Psoas muscle (tissue), 8 donors: ENCODE data around the gene NYAP2. TPM values are rescaled to one million over a fixed set of nuclear protein-coding genes. Genes with fewer than 3 reads are reported as not detected.

Source experiments
- ATAC-seq, 4 donors: fragments of 200-7000 bp; cut with Tn5 transposase; one replicate each; pipeline ENCODE4 v1.9.1; 2020; ENCODE audit warnings: moderate library complexity in 3 of 4, mild to moderate bottlenecking in 2 of 4
- DNase-seq, 2 donors: peaks; one replicate each; pipeline ENCODE4 v3.0.0-alpha.2; 2020
- H3K27ac ChIP-seq: fragments of 200-600 bp; one replicate; pipeline ENCODE4 v1.8.0; 2022
- H3K27me3 ChIP-seq, 3 donors: fragments of 200-600 bp in 1 of 3; one replicate each; pipeline versions ENCODE4 v1.6.1 to v1.8.0; 2013 to 2022; ENCODE audit warnings: low read length in 2 of 3, mild to moderate bottlenecking in 2 of 3, moderate library complexity in 1 of 3; ENCODE audit not compliant: insufficient read depth in 3 of 3
- H3K36me3 ChIP-seq, 2 donors: fragments of 200-600 bp in 1 of 2; one replicate each; pipeline versions ENCODE4 v1.6.1 to v1.8.0; 2013 to 2022; ENCODE audit warnings: low read depth in 1 of 2, mild to moderate bottlenecking in 1 of 2, moderate library complexity in 1 of 2; ENCODE audit not compliant: insufficient read depth in 1 of 2
- H3K4me1 ChIP-seq: fragments of 200-600 bp; one replicate; pipeline ENCODE4 v1.8.0; 2022
- H3K4me3 ChIP-seq: fragments of 200-600 bp; one replicate; pipeline ENCODE4 v1.8.0; 2022; ENCODE audit warnings: mild to moderate bottlenecking
- H3K9me3 ChIP-seq: fragments of 200-600 bp; one replicate; pipeline ENCODE4 v1.8.0; 2022
- WGBS, 3 donors: extraction: QIAGEN DNeasy Blood & Tissue Kit; methylation state at CpG; one replicate each; pipeline versions ENCODE4 v1.1.6 to v1.1.7; 2013; 5-methylcytosine and 5-hydroxymethylcytosine counted together
- intact Hi-C, 2 donors: fragments of 100-400 bp; cut with DNase I; formaldehyde crosslinking; loops; one replicate each; pipeline versions ENCODE4 v1.11.0 to v1.14.2; 2022
- polyA plus RNA-seq, 3 donors: library from polyadenylated mRNA; stranded (reverse); fragments of 200-250 nt; gene quantifications; one replicate each; pipeline ENCODE4 v1.2.3, GENCODE V29; 2013
- total RNA-seq, 4 donors: library from RNA; stranded (reverse); fragmentation: NEBNext Ultra II Directional in 2 of 4; extraction: Animal tissue kit (Norgen Biotek cat#: 25700) in 2 of 4; gene quantifications; one replicate each; pipeline versions ENCODE4 v1.2.1 to v1.2.4, GENCODE V29; 2021 to 2023
- TF ChIP-seq, protein P1 (sequence below): fragments of 200-600 bp; IDR thresholded peaks from one replicate; pipeline ENCODE4 v1.8.0; 2022; ENCODE audit warnings: antibody characterized with exemption
- donor health status: healthy with polysubstance abuse.
- donor health status: DM: no; HTN: no; CAD: no; lungs with moderate emphysema.
- donor health status: Bipolar disorder and iron deficiency.
- donor health status: healthy.
- donor health status: DM: yes; HTN: yes; CAD: no.
- donor health status: DM: no; HTN: no; CAD: no.
- donor health status: DM: no; HTN: no; CAD: no.
- donor health status: DM: yes; HTN: yes; CAD: no.

Gene NYAP2
- total and polyA plus RNA-seq, 7 donors, result 0.03 to 5.0 (median 0.90) TPM

DNA sequence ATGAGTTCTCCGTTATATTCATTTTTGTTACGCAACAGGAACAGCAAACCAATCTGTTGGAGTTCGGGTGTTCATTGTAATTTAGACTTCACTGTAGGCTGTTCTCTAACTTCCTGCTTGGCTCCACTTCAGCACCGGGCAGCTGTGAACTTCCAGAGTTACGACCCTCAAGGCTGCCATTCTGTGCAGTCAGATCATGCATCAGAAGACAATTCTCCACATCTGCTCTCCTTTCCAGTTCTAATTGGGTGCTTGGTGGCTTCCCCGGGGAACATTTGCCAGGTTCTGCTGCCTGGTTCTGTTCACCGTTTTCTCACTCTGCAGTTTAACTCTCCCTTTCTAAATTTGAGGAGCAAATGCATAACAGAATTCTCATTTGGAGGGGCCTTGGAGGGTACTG lies 237.7 kb downstream of the NYAP2 start:
- Histone ChIP-seq H3K36me3 (no peaks in the 10 kb centered on the region), H3K4me3 (no peak overlapping the region), H3K27me3 (no peaks in the 10 kb centered on the region), H3K9me3 (no peaks in the 10 kb centered on the region), H3K4me1 (no peaks in the 10 kb centered on the region), H3K27ac (no peak overlapping the region)
- WGBS, 3 donors, result 14 to 26% (median 24%) methylated on average over 7 of the region's 7 CpGs
- intact Hi-C loops, result no loop called here
- no peak for ATAC-seq
- no peak for DNase-seq
- TF ChIP-seq, protein P1, sequence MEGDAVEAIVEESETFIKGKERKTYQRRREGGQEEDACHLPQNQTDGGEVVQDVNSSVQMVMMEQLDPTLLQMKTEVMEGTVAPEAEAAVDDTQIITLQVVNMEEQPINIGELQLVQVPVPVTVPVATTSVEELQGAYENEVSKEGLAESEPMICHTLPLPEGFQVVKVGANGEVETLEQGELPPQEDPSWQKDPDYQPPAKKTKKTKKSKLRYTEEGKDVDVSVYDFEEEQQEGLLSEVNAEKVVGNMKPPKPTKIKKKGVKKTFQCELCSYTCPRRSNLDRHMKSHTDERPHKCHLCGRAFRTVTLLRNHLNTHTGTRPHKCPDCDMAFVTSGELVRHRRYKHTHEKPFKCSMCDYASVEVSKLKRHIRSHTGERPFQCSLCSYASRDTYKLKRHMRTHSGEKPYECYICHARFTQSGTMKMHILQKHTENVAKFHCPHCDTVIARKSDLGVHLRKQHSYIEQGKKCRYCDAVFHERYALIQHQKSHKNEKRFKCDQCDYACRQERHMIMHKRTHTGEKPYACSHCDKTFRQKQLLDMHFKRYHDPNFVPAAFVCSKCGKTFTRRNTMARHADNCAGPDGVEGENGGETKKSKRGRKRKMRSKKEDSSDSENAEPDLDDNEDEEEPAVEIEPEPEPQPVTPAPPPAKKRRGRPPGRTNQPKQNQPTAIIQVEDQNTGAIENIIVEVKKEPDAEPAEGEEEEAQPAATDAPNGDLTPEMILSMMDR, result no peak

DNA sequence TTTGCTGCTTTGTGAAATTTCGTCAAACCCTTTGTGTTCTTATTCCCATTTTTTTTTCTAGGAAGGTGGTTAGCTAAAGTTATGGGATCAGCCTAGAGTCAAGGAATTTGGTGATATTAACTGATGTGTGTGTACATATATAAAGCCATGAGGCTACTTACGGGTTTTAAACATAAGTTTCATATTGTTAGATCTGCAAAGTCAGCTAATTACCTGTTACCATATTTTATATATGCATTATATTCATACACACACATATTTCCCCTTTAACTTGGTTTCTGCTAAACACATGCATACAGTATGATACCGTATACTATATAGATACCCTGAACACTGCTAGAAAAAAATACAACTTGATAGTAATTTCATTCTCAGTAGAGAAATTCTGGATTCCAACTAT lies 241.0 kb downstream of the NYAP2 start:
- 92 to 95% (median 93%) methylated on average over 3 of the region's 3 CpGs for WGBS, 3 donors

DNA sequence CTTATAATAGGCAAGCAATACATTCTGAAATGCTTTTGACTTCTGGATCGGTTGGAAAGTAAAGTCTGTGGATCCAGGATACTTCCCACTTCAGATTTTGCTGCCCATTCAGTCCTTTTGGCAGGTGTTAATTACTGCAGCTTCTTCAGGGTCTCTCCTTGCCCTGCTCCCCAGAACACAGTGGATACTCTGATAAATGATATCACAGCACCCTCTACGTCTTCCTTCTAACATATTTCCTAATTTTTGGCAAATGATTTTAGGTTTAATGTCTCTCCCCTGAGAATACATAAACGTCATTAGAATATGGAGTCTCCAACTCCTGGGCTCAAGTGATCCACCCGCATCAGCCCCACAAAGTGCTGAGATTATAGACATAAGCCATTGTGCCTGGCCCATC lies 249.8 kb downstream of the NYAP2 start:
- no peak overlapping the region for H3K4me3 ChIP-seq
- TF ChIP-seq, protein P1, result no peak
- no peaks in the 10 kb centered on the region for H3K9me3 ChIP-seq
- no peaks in the 10 kb centered on the region for H3K36me3 ChIP-seq
- 56 to 63% (median 61%) methylated on average over 4 of the region's 4 CpGs for WGBS, 3 donors
- ATAC-seq (no peak), DNase-seq (no peak)
- intact Hi-C loops, result no loop called here
- H3K27ac ChIP-seq, result no peak overlapping the region
- no peaks in the 10 kb centered on the region for H3K27me3 ChIP-seq
- H3K4me1 ChIP-seq, result no peaks in the 10 kb centered on the region

More for the DNA sequence above, 241.0 kb downstream of the NYAP2 start:
- H3K4me1 ChIP-seq, result no peaks in the 10 kb centered on the region
- H3K36me3 ChIP-seq, result no peaks in the 10 kb centered on the region
- H3K4me3 ChIP-seq, result no peak overlapping the region
- no peak for ATAC-seq
- TF ChIP-seq, protein P1, result no peak
- H3K27me3 ChIP-seq, result no peaks in the 10 kb centered on the region
- intact Hi-C loops, result no loop called here
- no peak overlapping the region for H3K27ac ChIP-seq
- H3K9me3 ChIP-seq, result no peaks in the 10 kb centered on the region
- no peak for DNase-seq

DNA sequence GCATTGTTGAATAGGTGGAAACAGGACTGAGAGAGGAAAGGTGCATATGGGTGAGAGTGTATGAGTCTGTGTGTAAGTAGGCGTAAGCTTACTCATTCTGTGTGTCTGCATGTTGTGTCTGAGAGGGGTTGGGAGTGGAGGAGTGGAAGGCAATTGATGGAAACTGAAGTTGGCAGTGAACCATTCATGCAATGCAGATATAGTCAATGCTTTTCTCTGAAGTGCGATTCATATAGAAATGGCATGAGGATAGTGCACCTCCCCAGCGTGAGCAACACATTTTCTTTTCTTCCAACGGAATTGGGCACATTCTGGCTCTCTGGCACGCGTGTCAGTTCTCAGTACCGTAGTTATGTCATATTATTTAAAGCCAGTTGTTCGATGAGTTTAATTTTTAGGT lies 250.5 kb downstream of the NYAP2 start:
- Histone ChIP-seq H3K4me3 (no peak overlapping the region), H3K4me1 (no peaks in the 10 kb centered on the region), H3K27me3 (no peaks in the 10 kb centered on the region), H3K36me3 (no peaks in the 10 kb centered on the region), H3K27ac (no peak overlapping the region), H3K9me3 (no peaks in the 10 kb centered on the region)
- WGBS, 3 donors, result 87 to 90% (median 87%) methylated on average over 8 of the region's 8 CpGs
- TF ChIP-seq, protein P1, result no peak
- DNase-seq (no peak), ATAC-seq (no peak)
- intact Hi-C loops, result loop anchor here in 1 of 2 donors (10.0 kb wide), 1 partner anchor 365 kb away; no protein-coding TSS in a partner anchor
